NOMO-1 treated with dmso at 0.1 percent for 144 hours (cell line): ENCODE results near the gene SMCHD1.
"Not testable (repeated sequence)": the region's sequence is repeated elsewhere in the genome, so short reads cannot be mapped to it uniquely, and the experiment has no call there.

Experiments used
- DNase-seq: peaks from one replicate; lab custom pipeline; 2025; ENCODE audit not compliant: unreplicated experiment; lab: John Stamatoyannopoulos, UW

SMCHD1 gene

DNA sequence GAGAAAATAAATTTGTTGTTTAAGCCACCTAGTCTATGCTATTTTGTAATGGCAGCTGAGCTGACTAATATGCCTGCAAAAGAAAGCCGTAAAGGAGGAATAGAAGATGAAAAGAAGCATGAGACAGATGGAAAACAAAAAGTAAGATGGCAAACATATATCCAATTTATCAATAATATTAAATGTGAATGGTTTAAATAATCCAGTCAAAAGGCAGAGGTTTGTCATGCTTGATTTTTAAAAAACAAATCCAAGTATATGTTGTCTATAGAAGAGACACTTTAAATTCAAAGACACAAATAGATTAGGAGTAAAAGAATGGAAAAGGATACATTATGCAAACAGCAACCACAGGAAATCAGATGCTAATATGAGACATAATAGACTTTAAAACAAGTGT is 155.9 kb downstream of the SMCHD1 start:
- no peak for DNase-seq

DNA sequence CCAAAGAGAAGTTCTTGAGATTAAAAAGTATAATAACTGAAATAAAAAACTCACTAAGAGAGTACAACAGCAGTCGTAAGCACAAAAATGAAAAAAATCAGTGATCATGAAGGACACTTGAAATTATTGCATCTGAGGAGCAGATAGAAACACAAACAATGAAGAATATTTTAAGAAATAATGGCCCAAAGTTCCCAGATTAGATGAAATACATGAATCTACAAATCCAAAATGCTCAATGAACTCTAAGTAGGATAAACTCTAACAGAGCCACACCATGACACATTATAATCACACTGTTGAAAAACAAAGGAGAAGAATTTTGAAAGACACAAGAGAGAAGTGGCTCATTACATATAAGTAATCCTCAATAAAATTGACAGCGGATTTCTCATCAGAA is 159.4 kb downstream of the SMCHD1 start:
- no peak for DNase-seq

DNA sequence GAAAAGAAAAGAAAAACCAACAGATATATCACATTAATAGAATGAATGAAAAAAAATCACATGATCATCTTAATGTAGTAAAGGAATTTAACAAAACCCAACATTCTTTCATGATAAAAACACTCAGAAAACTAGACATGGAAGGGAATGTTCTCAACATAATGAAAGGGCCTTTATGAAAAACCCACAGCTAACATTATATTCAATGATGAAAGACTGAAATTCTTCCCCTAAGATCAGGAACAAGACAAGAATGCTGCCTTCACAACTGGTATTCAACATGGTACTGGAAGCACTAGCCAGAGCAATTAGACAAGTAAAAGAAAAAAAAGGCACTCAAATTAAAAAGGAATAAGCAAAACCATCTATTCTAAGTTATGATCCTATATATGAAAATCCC is 162.8 kb downstream of the SMCHD1 start:
- DNase-seq: no peak

GRCh38 chr18:2821695-2822094 is 166.2 kb downstream of the SMCHD1 start:
- no peak for DNase-seq

DNA sequence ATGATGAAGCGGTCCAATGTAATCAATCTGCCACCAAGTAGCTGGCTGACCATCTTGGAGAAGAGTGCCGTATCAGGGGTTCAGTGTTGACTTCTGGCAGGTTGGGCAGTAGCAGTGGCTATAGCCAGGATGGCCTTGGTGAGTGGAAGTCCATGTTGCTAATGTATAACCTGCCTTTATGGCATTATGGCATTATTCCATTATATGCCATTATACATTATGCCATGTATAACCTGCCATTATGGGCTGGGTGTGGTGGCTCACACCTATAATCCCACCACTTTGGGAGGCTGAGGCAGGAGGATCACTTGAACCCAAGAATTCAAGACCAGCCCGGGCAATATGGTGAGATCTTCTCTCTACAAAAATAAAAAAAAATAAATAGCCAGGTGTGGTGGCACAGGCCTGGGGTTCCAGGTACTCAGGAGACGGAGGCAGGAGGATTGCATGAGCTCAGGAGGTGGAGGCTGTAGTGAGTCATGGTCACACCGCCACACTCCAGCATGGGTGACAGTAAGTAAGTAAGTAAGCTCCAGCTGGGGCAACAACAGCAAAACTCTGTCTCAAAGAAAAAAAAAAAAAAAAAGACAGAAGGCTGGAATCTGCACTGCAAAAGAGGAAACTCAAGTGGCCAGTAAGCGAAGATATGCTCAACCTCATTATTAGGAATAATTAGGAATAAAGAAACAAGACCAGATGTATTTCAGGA is 166.8 kb downstream of the SMCHD1 start:
- no peak for DNase-seq

- no peak for DNase-seq
These were observed 167.7 kb downstream of the SMCHD1 start for GRCh38 chr18:2823202-2823601.

GRCh38 chr18:2823966-2824365 is 168.4 kb downstream of the SMCHD1 start:
- DNase-seq: no peak

DNA sequence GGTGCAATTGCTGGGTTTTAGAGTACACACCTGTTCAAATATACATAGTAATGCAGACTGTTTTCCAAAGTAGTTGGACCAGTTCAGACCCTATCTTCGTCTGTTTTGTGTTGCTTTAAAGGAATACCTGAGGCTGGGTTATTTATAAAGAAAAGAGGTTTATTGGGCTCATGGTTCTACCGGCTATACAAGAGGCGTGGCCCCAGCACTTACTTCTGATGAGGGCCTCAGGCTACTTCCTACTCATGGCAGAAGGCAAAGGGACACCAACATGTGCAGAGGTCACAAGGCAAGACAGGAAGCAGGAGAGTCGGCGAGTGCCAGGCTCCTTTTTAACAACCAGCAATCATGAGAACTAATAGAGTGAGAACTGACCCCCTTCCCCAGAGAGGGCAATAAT is 169.3 kb downstream of the SMCHD1 start:
- DNase-seq: no peak

DNA sequence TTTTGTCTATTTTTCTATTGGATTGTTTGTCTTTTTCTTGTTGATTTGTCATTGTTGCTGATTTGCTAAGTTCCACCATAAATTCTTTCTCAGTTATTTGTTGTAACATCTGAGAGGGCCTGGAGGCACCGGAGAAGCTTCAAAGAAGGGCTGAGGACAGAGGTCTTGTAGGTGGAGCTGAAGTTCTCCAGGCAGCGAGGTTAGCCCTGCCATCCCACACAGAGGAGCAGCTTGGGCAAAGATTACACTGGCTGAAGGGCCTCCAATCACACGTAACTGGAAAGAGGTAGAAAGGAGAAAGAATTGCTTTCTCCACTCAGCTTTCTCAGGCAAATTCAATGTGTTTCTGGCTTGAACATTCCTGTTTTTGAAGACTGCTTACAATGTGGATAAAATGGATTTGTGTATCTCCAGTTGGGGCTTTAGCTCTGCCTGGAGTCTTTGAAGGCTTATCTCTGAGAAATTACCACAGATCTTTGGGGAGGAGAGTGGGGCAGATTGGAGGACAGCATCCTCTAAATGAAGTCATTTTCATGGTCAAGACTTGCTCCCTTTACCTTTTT is 170.2 kb downstream of the SMCHD1 start:
- DNase-seq: no peak

GRCh38 chr18:2826581-2826980 is 171.1 kb downstream of the SMCHD1 start:
- no peak for DNase-seq

DNA sequence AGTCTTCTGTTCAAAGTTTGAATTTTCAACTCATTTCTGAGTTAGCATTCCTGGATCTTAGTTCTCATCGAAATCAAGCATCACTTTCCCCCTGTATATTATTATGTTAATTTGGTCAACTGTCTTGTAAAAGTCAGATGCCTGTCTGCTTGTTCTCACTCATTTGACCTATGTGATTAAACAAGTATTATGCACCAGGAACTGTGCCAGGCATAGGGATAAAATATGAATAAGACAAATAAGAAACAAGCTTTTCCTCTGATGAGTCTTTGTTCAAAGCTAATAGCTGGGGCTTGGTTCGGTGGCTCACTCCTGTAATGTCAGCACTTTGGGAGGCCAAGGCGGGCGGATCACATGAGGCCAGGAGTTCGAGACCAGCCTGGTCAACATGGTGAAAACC is 171.5 kb downstream of the SMCHD1 start:
- DNase-seq: no peak

GRCh38 chr18:2836118-2836517 is 180.6 kb downstream of the SMCHD1 start:
- DNase-seq: not testable (repeated sequence)

- DNase-seq: not testable (repeated sequence)
These were observed 181.8 kb downstream of the SMCHD1 start for GRCh38 chr18:2837290-2837689.

DNA sequence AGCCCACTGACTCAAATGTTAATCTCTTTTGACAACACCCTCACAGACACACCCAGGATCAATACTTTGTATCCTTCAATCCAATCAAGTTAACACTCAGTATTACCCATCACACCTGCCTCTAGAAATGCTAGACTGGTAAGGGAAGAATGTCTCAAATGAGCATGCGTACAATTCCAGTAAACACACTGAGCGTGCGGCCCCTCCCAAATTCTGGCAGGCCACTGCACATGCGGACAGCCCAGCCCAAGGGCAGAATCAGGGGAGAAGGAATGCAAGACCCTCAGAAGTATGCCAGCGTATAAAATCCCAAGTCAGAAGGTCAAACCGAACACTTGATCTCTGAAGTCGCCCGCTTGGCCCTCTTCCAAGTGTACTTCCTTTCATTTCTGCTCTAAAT is 183.7 kb downstream of the SMCHD1 start:
- DNase-seq: no peak

DNA sequence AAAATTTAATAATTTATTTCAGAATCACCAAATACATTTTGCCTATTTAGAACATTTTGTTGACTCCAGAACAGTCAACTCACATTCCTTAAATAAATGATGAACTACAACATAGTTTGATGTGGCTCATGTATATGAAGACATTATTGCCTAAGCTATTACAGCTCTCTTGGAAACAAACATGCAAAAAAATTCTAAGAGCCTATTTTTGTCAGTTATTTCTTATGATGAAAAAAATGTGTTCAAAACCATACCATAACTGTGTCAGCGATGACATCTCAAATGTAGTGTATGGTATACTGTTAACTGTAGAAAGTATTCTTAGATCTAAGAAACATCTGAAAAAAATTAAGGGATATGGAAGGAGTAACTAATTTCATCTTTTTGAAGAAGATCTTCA is 185.0 kb downstream of the SMCHD1 start:
- DNase-seq: no peak

- DNase-seq: no peak
These were observed 187.6 kb downstream of the SMCHD1 start for GRCh38 chr18:2843146-2843545.

- no peak for DNase-seq
These were observed 189.6 kb downstream of the SMCHD1 start for GRCh38 chr18:2845172-2845571.

GRCh38 chr18:2846636-2847316 is 191.2 kb downstream of the SMCHD1 start, which contains the start of gene EMILIN2:
TSS of gene EMILIN2 (plus strand) at chr18:2847006. CDS start at chr18:2847189, 183 bp downstream.
- DNase-seq: no peak

GRCh38 chr18:2847317-2848246 is 192.1 kb downstream of the SMCHD1 start:
- no peak for DNase-seq

GRCh38 chr18:2848247-2849246 is 193.0 kb downstream of the SMCHD1 start:
- DNase-seq: no peak
